HUDEP-2 (cell line): Measurements from ENCODE around the gene ZSWIM3.

Source experiments
- DNase-seq, 76 experiments: peaks; one replicate each; lab custom pipeline; 2025; ENCODE audit not compliant: unreplicated experiment in 76 of 76; lab: John Stamatoyannopoulos, UW

The ZSWIM3 gene

GRCh38 chr20:45925821-45926506 lies 68.5 kb downstream of the ZSWIM3 start:
- no peak for DNase-seq

GRCh38 chr20:45926731-45927070 lies 69.3 kb downstream of the ZSWIM3 start:
- no peak for DNase-seq

- no peak for DNase-seq
Observed at GRCh38 chr20:45927071-45927878, 69.9 kb downstream of the ZSWIM3 start.
